Suppressor macrophage treated with lipopolysaccharide for 4 hours (primary cell): ENCODE results near the gene GOSR1.
"Not testable (repeated sequence)": the region's sequence is repeated elsewhere in the genome, so short reads cannot be mapped to it uniquely, and the experiment has no call there.

Experiments used
- DNase-seq: peaks from one replicate; pipeline ENCODE4 v3.0.0-alpha.2; 2020

Gene GOSR1

DNA sequence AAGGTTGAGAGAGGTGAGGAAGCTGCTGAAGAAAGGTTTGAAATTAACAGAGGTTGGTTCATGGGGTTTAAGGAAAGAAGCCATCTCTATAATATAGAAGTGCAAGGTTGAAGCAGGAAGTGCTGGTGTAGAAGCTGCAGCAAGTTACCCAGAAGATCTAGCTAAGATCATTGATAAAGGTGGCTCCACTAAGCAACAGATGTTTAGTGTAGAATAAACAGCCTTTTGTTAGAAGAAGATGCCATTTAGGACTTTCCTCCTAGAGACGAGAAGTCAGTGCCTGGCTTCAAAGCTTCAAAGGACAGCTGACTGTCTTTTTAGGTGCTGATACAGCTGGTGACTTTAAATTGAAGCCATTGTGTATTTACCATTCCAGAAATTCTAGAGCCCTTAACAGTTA is 29.3 kb downstream of the GOSR1 start:
- no peak for DNase-seq

- DNase-seq: no peak
Measured at GRCh38 chr17:30513346-30513745, 36.1 kb downstream of the GOSR1 start.

- DNase-seq: no peak
Measured at GRCh38 chr17:30514895-30515596, 37.8 kb downstream of the GOSR1 start.

DNA sequence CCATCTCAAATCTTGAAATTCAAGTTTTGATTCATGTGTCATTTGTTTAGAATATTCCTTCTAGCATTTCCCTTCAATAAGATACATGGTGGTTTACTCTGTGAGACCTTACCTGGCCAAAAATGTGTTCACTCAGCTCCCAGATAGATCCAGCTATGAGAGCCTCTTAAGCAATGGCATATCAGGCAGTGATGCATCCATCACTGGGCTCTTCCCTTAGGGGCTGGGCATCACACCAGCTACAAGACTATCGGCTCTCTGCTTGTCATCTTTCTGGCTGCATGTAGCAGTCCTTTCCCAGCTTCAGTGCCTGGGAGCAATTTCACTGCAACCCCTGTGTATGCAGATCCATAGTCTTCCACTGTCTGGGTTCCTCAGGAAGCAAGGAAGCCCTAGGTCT is 40.6 kb downstream of the GOSR1 start:
- no peak for DNase-seq

- no peak for DNase-seq
Measured at GRCh38 chr17:30519166-30519565, 42.0 kb downstream of the GOSR1 start.

DNA sequence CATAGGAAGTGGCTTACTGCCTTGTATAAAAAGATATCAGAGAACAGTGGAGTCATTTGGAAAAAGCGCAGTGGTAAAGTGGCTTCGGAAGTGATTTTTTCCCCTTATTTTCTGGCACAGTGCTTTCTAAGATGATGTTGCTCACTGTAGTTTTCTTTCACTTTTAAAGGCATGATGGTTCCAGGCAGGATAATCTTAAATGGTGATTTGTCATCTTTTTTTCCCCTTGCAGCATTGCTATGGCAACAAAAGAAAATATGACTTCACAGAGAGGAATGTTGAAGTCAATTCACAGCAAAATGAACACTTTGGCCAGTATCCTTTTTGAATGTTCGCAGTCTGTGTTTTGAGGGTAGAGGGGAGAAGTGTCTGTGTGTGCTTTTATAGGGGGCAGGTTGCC is 42.5 kb downstream of the GOSR1 start:
- peak; percentile 31 for DNase-seq

DNA sequence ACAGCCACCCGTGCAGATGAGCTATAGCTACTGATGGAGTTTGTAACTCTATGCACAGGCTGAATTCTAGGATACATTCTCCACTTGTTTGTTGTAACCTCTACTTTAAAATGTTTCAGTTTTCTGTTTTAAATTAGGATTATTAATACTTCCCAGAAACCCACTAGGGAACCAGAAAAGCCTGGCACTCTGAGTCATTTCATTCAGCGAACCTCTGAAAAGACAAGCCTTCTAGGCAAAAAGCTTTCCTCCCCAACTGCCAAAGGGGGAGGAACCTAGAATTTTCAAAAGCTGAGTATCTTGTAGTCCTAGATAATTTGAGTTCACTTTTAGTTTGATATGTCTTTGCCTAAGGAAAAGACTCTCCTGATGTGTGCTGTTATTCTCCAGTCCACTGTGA is 43.2 kb downstream of the GOSR1 start:
- DNase-seq: no peak

DNA sequence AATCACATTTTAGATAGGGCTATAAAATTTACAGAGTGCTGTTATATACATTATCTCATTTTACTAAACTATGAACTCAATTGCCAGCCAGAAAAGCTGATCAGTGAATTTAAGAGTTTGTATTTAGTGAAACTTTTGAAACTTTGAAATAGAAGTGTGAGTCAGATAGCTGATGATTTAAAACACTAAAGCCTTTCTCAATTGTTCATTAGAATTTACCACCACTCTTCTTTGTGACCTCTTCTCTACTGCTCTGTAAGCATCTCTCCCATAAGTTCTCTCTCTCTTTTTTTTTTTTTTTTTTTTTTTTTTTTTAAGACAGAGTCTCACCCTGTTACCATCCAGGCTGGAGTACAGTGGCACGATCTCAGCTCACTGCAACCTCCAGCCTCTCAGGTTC is 43.7 kb downstream of the GOSR1 start:
- DNase-seq: no peak

- DNase-seq: no peak
Measured at GRCh38 chr17:30521766-30522165, 44.6 kb downstream of the GOSR1 start.

DNA sequence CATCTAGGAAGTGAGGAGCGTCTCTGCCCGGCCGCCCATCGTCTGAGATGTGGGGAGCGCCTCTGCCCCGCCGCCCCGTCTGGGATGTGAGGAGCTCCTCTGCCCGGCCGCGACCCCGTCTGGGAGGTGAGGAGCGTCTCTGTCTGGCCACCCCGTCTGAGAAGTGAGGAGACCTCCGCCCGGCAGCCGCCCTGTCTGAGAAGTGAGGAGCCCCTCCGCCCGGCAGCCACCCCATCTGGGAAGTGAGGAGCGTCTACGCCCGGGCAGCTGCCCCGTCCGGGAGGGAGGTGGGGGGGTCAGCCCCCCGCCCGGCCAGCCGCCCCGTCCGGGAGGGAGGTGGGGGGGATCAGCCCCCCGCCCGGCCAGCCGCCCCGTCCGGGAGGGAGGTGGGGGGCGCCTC is 46.0 kb downstream of the GOSR1 start:
- DNase-seq: not testable (repeated sequence)

DNA sequence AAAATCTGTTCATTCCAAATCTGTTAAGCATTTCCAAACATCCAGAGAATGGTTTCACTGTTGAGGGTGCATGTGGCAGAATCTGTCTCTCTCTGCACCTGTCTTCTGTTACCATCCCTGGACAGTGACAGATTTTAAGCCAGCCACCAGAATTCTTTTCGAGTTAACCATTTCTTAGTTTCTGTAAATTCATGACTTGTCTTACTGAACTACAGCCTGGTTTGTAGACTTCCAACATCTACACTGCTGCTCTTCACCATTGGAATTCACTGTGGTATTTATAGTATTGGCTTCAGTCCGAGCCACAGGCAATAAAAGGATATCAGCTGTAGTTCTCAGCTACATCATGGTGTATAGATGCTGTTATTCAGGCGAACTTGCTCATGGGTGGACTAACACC is 47.6 kb downstream of the GOSR1 start:
- DNase-seq: no peak

GRCh38 chr17:30526401-30526800 is 49.2 kb downstream of the GOSR1 start:
- no peak for DNase-seq

DNA sequence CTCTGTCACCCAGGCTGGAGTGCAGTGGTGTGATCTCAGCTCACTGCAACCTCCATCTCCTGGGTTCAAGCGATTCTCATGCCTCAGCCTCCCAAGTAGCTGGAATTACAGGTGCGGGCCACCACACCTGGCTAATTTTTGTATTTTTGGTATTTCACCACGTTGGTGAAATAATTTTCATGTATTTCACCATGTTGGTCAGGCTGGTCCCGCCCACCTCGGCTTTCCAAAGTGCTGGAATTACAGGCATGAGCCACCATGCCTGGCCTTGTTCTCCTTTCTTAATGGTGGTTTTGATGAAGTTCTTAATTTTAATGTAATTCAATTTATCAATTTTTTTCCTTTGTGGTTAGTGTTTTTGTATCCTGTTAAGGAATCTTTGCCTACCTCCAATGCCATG is 51.5 kb downstream of the GOSR1 start:
- not testable (repeated sequence) for DNase-seq

DNA sequence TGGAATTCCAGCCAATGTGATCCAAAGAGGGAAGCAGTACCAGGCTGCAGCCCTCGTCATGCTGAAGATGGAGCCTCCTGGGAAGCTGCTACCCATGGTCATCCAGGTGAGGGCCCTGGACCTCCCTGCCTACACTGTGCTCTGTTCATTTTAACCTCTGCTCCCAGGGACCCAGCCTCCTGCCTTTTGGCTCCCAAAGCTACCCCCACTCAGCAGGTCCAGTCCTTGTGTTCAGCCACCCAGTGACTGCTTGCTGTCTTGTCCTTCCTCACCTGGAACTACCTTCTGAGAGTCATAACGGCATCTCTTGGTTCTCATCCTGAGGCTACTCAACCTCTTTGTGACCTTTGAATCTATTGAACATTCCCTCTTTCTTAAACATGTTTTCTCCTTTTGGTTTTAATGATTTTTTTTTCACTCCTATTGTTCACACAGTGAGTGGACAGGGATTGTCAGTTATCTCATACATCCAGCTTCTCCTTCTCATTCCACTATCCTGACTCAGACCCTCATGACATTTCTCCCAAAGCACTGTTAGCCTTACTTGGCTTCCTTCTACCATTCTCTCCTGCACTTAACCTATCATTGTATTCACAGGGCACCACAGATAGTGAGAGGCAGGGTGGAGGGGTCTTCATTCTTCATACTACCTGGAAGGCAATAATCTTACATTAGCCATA is 53.3 kb downstream of the GOSR1 start:
- no peak for DNase-seq

DNA sequence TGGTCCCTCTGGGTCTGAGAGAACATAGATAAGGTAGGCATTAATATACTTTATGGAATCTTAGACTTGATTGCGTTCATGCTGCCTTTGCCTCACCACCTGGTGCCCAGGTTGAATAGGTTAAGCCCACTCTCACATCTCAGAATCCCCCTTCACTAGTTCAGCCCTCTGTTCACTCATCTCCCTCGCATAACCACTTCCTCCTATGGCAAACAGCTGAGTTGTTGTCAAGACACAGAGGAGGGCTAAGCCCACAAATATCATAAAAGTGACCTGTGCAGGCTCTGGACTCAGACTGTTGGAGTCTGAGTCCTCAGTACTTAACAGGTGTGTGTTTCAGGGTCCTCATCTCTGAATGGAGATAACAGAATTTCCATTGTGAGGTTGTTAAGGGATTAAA is 55.7 kb downstream of the GOSR1 start:
- no peak for DNase-seq

- no peak for DNase-seq
Measured at GRCh38 chr17:30534298-30534697, 57.1 kb downstream of the GOSR1 start.

DNA sequence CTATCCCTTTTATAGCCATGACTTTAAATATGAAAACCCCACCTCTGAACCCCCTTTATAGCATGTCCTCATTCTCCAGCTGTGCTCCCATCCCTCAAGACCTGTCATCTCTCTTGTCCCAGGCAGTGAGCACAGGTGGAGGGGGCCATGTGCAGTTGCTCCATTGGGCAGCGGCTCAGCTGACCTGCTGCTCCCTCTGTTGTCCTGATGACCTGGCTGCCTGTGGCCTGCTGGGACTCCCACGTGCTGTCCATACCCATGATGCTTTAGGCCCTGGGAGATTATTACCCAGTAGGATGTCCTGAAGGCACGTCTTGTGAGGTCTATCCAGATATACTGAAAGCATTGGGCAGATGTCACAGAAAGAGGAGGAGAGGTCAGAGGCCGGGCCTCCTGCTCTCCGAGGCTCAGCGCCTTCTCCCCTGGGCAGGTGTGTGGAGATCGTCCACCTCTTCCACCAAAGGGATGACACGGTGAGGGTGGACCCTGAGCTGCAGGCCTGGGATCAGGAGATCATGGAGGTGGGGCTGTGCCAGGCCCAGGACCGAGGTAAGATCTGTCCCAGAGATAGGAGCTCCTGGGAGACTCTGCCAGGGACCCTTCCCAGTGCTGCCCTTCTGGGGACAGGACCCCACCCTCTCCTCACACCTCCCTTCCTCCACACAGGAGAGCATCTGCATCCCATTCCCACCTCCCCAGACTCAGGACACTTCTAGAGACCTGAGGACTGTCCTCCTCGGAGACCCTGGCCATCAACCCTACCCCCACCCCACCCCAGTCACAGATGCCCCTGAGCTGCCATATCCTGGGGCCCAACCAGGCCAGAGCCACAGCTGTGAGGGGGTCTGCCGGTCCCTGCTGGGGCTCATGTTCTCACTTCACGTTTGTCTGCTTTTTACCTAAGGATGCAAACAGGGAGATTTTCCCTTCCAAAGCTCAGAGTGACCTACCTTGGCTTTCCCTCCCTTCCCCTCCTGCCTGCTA is 58.0 kb downstream of the GOSR1 start:
- no peak for DNase-seq

GRCh38 chr17:30536846-30537245 is 59.6 kb downstream of the GOSR1 start:
- not testable (repeated sequence) for DNase-seq

- DNase-seq: not testable (repeated sequence)
Measured at GRCh38 chr17:30537667-30538066, 60.5 kb downstream of the GOSR1 start.

DNA sequence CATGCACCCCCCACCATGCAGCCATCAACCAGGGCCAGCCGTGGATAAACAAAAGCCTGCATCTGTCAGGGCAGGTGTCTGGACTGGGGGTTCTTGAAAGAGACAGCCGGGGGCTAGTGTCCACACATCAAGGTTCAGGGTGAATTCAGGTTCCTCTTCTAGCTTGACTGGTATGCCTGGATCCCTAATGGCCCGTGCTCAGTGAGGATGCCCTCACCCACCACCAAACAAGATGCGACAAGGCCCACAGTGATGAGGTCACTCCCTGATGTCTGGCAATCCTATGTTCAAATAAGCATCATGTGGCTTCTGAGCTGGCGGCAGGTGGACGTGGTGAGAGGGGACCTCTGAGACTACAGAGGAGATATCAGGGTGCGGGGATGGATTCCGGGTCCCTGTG is 64.6 kb downstream of the GOSR1 start:
- DNase-seq: no peak

DNA sequence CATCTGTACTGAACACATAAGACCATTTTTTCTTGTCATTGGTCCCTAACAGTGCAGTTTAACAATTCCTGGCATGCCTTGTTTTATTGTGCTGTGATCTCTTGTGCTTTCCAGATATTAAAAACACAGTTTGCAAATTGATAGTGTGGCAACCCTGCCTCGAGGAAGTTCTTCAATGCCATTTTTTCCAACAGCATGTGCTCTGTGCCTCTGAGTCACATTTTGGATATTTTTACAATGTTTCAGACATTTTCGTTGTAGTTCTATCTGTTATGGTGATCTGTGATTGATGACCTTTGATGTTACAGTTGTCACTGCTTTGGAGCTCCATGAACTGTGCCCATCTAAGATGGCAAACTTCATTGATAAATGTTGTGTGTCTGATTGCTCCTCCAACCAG is 66.2 kb downstream of the GOSR1 start:
- no peak for DNase-seq

DNA sequence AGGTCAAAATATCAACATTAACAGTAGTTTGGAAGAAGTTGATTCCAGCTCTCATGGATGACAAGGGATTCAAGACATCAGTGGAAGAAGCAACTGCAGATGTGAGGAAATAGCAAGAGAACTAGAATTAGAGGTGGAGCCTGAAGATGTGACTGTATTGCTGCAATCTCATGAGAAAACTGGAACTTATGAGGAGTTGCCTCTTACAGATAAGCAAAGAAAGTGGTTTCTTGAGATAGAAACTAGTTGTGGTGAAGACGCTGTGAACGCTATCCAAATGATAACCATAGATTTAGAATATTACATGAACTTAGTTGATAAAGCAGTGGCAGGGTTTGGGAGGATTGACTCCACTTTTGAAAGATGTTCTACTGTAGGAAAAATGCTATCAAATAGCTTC is 67.8 kb downstream of the GOSR1 start:
- DNase-seq: no peak

- DNase-seq: no peak
Measured at GRCh38 chr17:30547778-30548573, 70.8 kb downstream of the GOSR1 start.
